GM10847 (cell line): ENCODE results near the gene TSEN54.

Experiments
- POLR2A ChIP-seq: IDR thresholded peaks from 2 replicates; pipeline ENCODE4 v1.6.1; 2011; ENCODE audit not compliant: insufficient read length; ENCODE audit errors: extremely low read depth

TSEN54 gene

DNA sequence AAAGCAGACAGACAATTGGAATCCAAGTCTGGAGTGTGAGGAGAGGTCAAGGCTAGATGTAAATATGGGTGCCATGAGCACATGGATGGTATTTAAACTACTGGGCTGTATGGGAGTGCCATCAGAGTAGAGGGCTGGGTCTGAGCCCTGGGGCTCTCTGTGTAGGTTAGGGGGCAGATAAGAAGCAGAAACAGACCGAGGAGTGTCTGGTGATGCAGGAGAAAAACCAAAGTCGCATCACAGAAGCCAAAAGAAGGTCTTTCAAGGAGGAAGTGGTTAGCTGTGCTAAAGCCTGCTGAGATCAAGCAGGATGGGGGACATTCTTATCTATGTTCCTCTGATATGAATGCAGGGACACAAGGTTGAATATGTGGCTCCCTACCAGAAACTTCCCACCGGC is 1.9 kb downstream of the TSEN54 start:
- no peak for TF ChIP-seq POLR2A

DNA sequence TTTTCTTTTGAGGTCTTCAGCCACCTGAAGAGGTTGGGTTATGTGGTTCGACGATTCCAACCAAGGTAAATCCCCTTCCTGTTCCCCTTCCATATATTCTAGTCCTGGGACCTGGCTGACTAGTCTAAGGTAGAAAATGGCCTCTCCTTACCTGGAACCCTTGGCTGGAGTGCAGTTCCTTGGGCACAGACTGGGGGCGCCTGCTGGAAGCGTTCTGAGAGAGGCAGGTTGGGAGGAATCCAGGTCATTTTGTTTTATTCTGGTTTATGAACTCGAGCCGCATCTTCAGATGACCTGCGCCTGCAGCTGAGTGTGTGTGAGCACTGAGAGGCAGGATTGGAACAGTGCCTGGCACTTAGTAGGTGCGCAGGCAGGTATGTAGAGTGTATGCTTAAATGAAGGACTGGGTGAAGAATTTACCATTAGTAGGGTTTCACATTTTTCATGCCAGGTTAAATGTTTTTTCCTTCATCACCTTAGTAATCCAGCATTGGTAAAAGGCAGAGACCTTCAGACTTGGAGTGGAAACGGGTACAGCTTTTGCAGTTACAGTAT is 2.7 kb downstream of the TSEN54 start:
- no peak for TF ChIP-seq POLR2A

DNA sequence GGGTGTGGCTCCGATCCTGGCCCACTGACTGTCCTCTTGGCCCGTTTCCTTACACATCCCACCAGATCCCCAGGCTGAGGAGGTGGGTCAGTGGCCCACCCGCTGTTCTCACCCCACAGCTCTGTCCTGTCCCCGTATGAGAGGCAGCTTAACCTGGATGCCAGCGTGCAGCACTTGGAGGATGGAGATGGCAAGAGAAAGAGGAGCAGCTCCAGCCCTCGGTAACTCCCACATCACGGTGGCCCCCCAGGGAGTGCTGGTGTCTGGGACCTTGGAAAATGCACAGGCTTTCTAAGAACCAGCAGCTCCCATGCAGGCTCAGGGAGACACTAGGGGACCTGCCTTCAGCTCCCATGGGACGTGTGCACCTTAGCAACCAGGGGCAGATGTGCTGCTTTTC is 5.0 kb downstream of the TSEN54 start:
- no peak for TF ChIP-seq POLR2A

DNA sequence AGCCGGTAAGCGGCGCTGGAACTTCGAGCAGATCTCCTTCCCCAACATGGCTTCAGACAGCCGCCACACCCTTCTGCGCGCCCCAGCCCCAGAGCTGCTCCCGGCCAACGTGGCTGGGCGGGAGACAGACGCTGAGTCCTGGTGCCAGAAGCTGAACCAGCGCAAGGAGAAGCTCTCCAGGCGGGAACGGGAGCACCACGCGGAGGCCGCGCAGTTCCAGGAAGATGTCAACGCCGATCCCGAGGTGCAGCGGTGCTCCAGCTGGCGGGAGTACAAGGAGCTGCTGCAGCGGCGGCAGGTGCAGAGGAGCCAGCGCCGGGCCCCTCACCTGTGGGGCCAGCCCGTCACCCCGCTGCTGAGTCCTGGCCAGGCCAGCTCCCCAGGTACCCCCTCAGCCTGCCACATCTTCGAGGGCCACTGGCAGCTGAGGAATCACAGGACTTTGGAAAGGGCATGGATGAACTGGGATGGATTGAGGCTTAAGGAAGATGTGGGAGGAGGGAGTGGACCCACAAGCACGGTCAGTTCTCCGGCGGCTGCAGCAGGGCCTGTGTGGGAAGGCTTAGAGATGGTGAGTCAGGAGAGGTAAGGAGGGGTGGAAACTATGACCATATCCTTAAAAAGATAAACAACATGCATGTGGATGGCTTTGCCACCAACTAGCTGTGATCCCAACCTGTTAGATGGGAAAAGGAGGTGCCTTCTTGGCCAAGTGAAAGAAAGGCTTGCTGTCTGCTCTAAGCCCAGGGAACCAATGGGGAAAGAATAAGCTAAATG is 5.8 kb downstream of the TSEN54 start:
- TF ChIP-seq POLR2A = no peak

GRCh38 chr17:75523647-75524046 is 7.3 kb downstream of the TSEN54 start:
- no peak for TF ChIP-seq POLR2A

DNA sequence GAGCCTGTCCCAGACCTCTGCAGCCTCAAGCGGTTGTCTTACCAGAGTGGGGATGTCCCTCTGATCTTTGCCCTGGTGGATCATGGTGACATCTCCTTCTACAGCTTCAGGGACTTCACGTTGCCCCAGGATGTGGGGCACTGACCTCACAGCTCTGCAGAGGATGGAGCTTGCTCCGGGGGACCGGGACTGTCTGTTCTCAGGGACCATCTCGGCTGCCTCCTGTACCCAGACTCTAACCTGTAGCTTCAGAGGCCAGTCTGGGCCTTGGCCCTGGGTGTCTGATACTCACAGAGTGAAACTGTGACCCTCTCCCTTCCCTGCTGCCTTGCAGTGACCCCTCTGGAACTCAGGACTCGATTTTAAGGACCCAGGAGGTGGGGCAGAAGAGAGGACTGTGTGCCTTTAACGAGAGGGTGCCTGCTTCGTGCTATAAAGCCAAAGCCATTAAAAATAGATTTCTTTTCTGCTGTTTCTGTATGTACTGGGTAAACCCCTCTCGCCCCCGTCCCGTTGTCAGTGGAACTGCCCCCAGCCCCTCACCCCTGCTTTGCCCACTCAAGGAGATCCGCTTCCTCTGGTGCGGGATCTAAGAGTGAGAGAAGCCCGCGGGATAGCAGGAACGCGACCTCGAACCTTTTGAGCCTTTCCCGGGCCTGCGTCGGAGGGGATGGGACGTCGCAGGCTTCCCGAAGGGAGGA is 8.1 kb downstream of the TSEN54 start:
- no peak for TF ChIP-seq POLR2A

DNA sequence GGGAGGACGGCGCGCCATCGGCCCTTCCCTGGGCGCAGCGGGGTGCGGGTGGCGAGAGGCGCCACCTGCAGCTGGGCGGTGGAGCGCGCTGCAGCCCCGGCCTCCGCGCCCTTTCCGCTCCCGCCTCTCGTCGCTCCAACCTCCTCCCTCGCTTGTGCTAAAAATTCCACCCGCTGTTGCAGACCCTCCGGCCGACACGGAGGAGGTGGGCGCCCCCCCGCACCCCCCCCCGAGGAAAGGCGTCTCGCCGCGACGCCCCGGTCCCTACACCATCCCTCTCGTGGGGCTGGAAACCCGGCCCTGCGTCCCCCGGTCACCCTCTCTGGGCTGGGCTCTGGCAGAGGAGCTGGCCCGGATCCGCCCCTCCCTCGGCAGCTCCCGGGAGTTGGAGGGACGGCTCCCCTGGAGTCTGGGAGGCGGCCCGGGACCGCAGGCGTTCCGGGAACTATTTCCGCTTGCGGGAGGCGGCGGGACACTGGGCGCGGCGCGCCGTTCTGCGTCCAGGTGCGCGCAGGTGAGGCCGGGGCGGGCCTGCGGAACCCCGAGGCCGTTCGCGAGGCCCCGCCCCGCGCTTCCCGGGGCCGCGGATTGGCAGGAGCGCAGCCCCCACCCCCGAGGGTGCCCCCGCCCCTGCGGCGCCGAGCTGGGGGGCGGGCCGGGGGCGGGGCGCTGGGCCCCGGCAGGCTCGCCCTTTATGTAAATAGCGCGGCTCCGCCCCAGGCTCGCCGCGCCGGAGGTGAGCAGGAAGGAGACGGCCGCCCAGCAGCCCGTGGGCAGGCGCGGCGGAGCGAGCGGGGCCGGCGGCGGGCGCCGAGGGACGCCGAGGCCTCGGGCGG is 8.9 kb downstream of the TSEN54 start, which contains the start of gene LLGL2:
Gene LLGL2, plus strand, starts transcription at position 728 of the 836 bp plus-strand sequence. CDS start 17,730 bp downstream, outside the sequence.
- TF ChIP-seq POLR2A = peak; percentile 19

- TF ChIP-seq POLR2A = no peak
Observed at GRCh38 chr17:75525806-75526554, 9.7 kb downstream of the TSEN54 start.

DNA sequence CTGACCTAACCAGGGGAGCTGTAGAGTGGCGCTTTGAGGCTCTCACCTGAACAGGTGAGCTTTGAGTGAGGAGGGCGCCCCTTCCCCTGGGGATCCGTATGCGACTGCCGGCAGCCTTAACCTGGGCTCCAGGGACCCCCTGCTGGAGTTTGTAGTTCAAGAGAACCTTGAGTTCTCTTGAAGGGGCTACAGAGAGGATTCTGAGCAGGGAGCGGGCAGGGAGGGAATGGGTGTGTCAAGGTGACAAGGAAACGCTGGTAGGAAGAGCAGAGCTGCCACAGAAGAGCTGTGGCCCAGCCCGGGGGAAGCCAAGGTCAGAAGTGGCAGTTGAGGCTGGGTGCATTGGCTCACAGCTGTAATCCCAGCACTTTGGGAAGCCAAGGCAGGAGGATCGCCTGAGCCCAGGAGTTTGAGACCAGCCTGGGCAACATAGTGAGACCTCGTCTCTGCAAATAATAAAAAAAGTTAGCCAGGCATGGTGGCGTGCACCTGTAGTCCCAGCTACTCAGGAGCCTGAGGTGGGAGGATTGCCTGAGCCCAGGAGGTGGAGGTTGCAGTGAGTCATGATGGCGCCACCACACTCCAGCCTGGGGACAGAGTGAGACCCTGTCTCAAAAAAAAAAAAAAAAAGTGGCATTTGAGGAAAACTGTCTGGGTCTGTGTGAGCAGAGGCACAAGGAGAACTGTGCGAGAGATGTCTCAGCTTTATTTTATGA is 10.4 kb downstream of the TSEN54 start:
- TF ChIP-seq POLR2A = no peak

- TF ChIP-seq POLR2A = no peak
Observed at GRCh38 chr17:75530837-75531720, 14.8 kb downstream of the TSEN54 start.

DNA sequence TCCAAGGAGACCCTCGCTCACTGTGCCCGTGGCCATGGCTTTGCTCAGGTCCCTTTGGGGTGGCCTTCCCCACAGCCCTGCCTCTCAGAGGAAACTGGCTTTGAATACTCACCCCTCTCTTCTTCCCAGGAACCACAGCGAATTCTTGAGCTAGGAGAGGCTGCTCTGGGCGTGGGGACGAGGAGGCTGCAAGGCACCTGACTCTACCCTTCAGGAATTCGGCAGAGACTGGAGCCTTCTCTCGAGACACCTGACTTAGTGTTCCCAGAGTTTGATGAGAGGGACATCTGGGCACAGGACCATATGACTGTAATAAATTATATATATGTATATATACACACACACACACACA is 15.4 kb downstream of the TSEN54 start:
- TF ChIP-seq POLR2A = no peak

- no peak for TF ChIP-seq POLR2A
Observed at GRCh38 chr17:75535119-75535537, 18.8 kb downstream of the TSEN54 start.

DNA sequence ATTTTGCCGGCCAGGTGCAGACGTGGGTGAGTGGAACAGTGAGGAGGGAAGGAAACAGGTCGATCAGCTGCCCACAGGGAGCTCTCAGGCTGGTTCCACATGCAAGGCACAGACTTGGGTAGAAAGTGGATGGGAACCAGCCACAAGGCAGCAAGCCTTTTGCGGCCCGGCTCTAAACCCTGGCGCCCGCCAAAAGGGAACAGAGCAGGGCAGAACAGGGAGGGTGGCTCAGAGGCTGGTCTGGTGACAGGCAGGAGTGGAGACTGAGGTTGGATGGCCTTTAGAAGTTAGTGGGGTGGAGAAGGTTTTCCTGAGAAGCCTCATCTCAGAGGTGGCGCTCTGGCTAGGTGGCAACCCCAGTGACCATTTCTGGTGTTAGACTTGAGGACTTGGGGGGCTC is 19.5 kb downstream of the TSEN54 start:
- no peak for TF ChIP-seq POLR2A
